Natural killer cell treated with Interleukin-12 subunit alpha and Interleukin-12 subunit beta and Interleukin-15 and Interleukin-18, amount 100 ng/mL, for 72 hours (primary cell): ENCODE results near the gene PTGES. TPM values are rescaled to one million over a fixed set of nuclear protein-coding genes. Genes with fewer than 3 reads are reported as not detected.
"Not testable (repeated sequence)": the region's sequence is repeated elsewhere in the genome, so short reads cannot be mapped to it uniquely, and the experiment has no call there.

Experiments used
- ATAC-seq, 2 donors: fragments of 150-1000 bp; cut with Tn5 transposase in 1 of 2; sonication (Bioruptor Pico), chemical (Tn5 transposase) in 1 of 2; 2 replicates each; pipeline ENCODE4 v1.10.0; 2021
- DNase-seq: peaks from one replicate; pipeline ENCODE4 v3.0.0; 2022; ENCODE audit warnings: low spot score
- H3K27ac Mint-ChIP-seq, 2 donors: 1 replicate in 1 of 2; 2 replicates in 1 of 2; pipeline ENCODE4 v1.8.0; 2022; ENCODE audit warnings: mixed read lengths in 2 of 2, mild to moderate bottlenecking in 1 of 2, moderate library complexity in 1 of 2
- H3K27me3 Mint-ChIP-seq, 2 donors: 1 replicate in 1 of 2; 2 replicates in 1 of 2; pipeline ENCODE4 v1.8.0; 2022; ENCODE audit warnings: mixed read lengths in 2 of 2
- H3K36me3 Mint-ChIP-seq: one replicate; pipeline ENCODE4 v1.8.0; 2022; ENCODE audit warnings: mixed read lengths
- H3K4me1 Mint-ChIP-seq, 2 donors: 1 replicate in 1 of 2; 2 replicates in 1 of 2; pipeline ENCODE4 v1.8.0; 2022; ENCODE audit warnings: low read depth in 2 of 2, mixed read lengths in 2 of 2, mild to moderate bottlenecking in 1 of 2
- H3K4me3 Mint-ChIP-seq: one replicate; pipeline ENCODE4 v1.8.0; 2022; ENCODE audit warnings: mixed read lengths
- H3K9me3 Mint-ChIP-seq: 2 replicates; pipeline ENCODE4 v1.8.0; 2022; ENCODE audit warnings: mixed read lengths
- total RNA-seq, 2 donors: library from RNA; stranded (reverse); gene quantifications; one replicate each; pipeline ENCODE4 v1.2.3, GENCODE V29; 2022

Gene PTGES
- not detected for total RNA-seq

GRCh38 chr9:129752900-129753729, at the start of gene PTGES:
Gene PTGES (minus strand): TSS chr9:129753042. CDS start chr9:129753012, 30 bp downstream.
- Mint-ChIP-seq H3K9me3 (no peaks in the 10 kb centered on the region), H3K4me3 (peak within 1 kb of the TSS; percentile 36), H3K27me3 (peaks cover 9 to 11% of the 10 kb centered on the region in 2 donors), H3K27ac (no peak within 1 kb of the TSS), H3K4me1 (peaks cover 10 to 12% of the 10 kb centered on the region in 2 donors), H3K36me3 (no peaks in the 10 kb centered on the region)
- ATAC-seq (peak; percentile 81 to 88), DNase-seq (peak; percentile 77)

GRCh38 chr9:129801504-129801903, 48.7 kb upstream of the PTGES start:
- H3K27me3 Mint-ChIP-seq, result no peaks in the 10 kb centered on the region
- H3K9me3 Mint-ChIP-seq, result no peaks in the 10 kb centered on the region
- peaks cover 16% of the 10 kb centered on the region in 2 donors for H3K4me1 Mint-ChIP-seq
- H3K36me3 Mint-ChIP-seq, result no peaks in the 10 kb centered on the region
- peak overlapping the region in 1 of 2 donors; percentile 58 for H3K27ac Mint-ChIP-seq
- peak overlapping the region; percentile 53 for H3K4me3 Mint-ChIP-seq
- no peak for DNase-seq
- no peak for ATAC-seq

- ATAC-seq, result no peak
- no peak overlapping the region for H3K4me3 Mint-ChIP-seq
- H3K36me3 Mint-ChIP-seq, result no peaks in the 10 kb centered on the region
- peaks cover 2 to 6% of the 10 kb centered on the region in 2 donors for H3K4me1 Mint-ChIP-seq
- H3K27ac Mint-ChIP-seq, result no peak overlapping the region
- H3K27me3 Mint-ChIP-seq, result peaks cover 0 to 4% of the 10 kb centered on the region in 2 donors
- DNase-seq, result no peak
- no peaks in the 10 kb centered on the region for H3K9me3 Mint-ChIP-seq
Observed at GRCh38 chr9:129798973-129799372, 46.1 kb upstream of the PTGES start.

- ATAC-seq, H3K27ac Mint-ChIP-seq, DNase-seq, H3K27me3 Mint-ChIP-seq, H3K4me3 Mint-ChIP-seq, H3K36me3 Mint-ChIP-seq, H3K9me3 Mint-ChIP-seq, H3K4me1 Mint-ChIP-seq: not testable (repeated sequence)
Observed at GRCh38 chr9:129796029-129796428, 43.2 kb upstream of the PTGES start.

GRCh38 chr9:129794549-129794948, 41.7 kb upstream of the PTGES start:
- Mint-ChIP-seq H3K36me3 (no peaks in the 10 kb centered on the region), H3K9me3 (no peaks in the 10 kb centered on the region), H3K27me3 (peaks cover 0 to 4% of the 10 kb centered on the region in 2 donors), H3K27ac (no peak overlapping the region), H3K4me3 (no peak overlapping the region), H3K4me1 (peaks cover 0 to 9% of the 10 kb centered on the region in 2 donors)
- no peak for DNase-seq
- ATAC-seq, result no peak

GRCh38 chr9:129786481-129786880, 33.6 kb upstream of the PTGES start:
- Mint-ChIP-seq H3K27ac (no peak overlapping the region), H3K9me3 (no peaks in the 10 kb centered on the region), H3K4me1 (peaks cover 6 to 13% of the 10 kb centered on the region in 2 donors), H3K36me3 (no peaks in the 10 kb centered on the region), H3K27me3 (peaks cover 7 to 14% of the 10 kb centered on the region in 2 donors), H3K4me3 (no peak overlapping the region)
- ATAC-seq, result no peak
- DNase-seq, result no peak

- ATAC-seq, result no peak
- Mint-ChIP-seq H3K4me3 (no peak overlapping the region), H3K27me3 (peaks cover 7 to 14% of the 10 kb centered on the region in 2 donors), H3K4me1 (peaks cover 6 to 13% of the 10 kb centered on the region in 2 donors), H3K27ac (no peak overlapping the region), H3K9me3 (no peaks in the 10 kb centered on the region), H3K36me3 (no peaks in the 10 kb centered on the region)
- DNase-seq, result no peak
Observed at GRCh38 chr9:129785866-129786265, 33.0 kb upstream of the PTGES start.

GRCh38 chr9:129784970-129785369, 32.1 kb upstream of the PTGES start:
- H3K9me3 Mint-ChIP-seq, H3K27ac Mint-ChIP-seq, H3K4me3 Mint-ChIP-seq, H3K4me1 Mint-ChIP-seq, H3K36me3 Mint-ChIP-seq, ATAC-seq: not testable (repeated sequence)
- peaks cover 7 to 14% of the 10 kb centered on the region in 2 donors for H3K27me3 Mint-ChIP-seq
- DNase-seq, result peak; percentile 45

GRCh38 chr9:129783516-129784361, 30.9 kb upstream of the PTGES start:
- peaks cover 16 to 21% of the 10 kb centered on the region in 2 donors for H3K27me3 Mint-ChIP-seq
- H3K9me3 Mint-ChIP-seq, result no peaks in the 10 kb centered on the region
- H3K4me3 Mint-ChIP-seq, result no peak overlapping the region
- H3K27ac Mint-ChIP-seq, result peak overlapping the region in 1 of 2 donors; percentile 8
- DNase-seq (peak; percentile 70), ATAC-seq (peak; percentile 91)
- no peaks in the 10 kb centered on the region for H3K36me3 Mint-ChIP-seq
- peaks cover 10 to 12% of the 10 kb centered on the region in 2 donors for H3K4me1 Mint-ChIP-seq

GRCh38 chr9:129781981-129782380, 29.1 kb upstream of the PTGES start:
- Mint-ChIP-seq H3K36me3 (no peaks in the 10 kb centered on the region), H3K9me3 (no peaks in the 10 kb centered on the region), H3K4me1 (peaks cover 21 to 22% of the 10 kb centered on the region in 2 donors), H3K27ac (no peak overlapping the region), H3K4me3 (no peak overlapping the region), H3K27me3 (peaks cover 12 to 15% of the 10 kb centered on the region in 2 donors)
- ATAC-seq, result no peak
- DNase-seq, result peak; percentile 10

GRCh38 chr9:129781131-129781530, 28.3 kb upstream of the PTGES start:
- H3K27ac Mint-ChIP-seq, result no peak overlapping the region
- DNase-seq (no peak), ATAC-seq (no peak)
- H3K36me3 Mint-ChIP-seq, result no peaks in the 10 kb centered on the region
- no peak overlapping the region for H3K4me3 Mint-ChIP-seq
- peaks cover 8 to 10% of the 10 kb centered on the region in 2 donors for H3K27me3 Mint-ChIP-seq
- no peaks in the 10 kb centered on the region for H3K9me3 Mint-ChIP-seq
- H3K4me1 Mint-ChIP-seq, result peaks cover 24 to 25% of the 10 kb centered on the region in 2 donors

GRCh38 chr9:129779560-129780190, 26.8 kb upstream of the PTGES start:
- DNase-seq, result no peak
- no peak for ATAC-seq
- no peaks in the 10 kb centered on the region for H3K36me3 Mint-ChIP-seq
- peaks cover 8 to 10% of the 10 kb centered on the region in 2 donors for H3K27me3 Mint-ChIP-seq
- H3K9me3 Mint-ChIP-seq, result no peaks in the 10 kb centered on the region
- H3K4me1 Mint-ChIP-seq, result peaks cover 24 to 27% of the 10 kb centered on the region in 2 donors
- H3K4me3 Mint-ChIP-seq, result no peak overlapping the region
- H3K27ac Mint-ChIP-seq, result peak overlapping the region; percentile 2 to 14

GRCh38 chr9:129778469-129778868, 25.6 kb upstream of the PTGES start:
- DNase-seq (no peak), ATAC-seq (no peak)
- no peak overlapping the region for H3K4me3 Mint-ChIP-seq
- peaks cover 6 to 8% of the 10 kb centered on the region in 2 donors for H3K27me3 Mint-ChIP-seq
- peaks cover 26 to 33% of the 10 kb centered on the region in 2 donors for H3K4me1 Mint-ChIP-seq
- no peaks in the 10 kb centered on the region for H3K9me3 Mint-ChIP-seq
- no peaks in the 10 kb centered on the region for H3K36me3 Mint-ChIP-seq
- H3K27ac Mint-ChIP-seq, result no peak overlapping the region
